Heart left ventricle (tissue), 13 donors: ENCODE measurements around the gene URB2.

Source experiments
- POLR2A ChIP-seq, 2 donors: fragments of 450-650 bp; IDR thresholded peaks; one replicate each; pipeline ENCODE4 v1.6.1; 2017; ENCODE audit warnings: antibody characterized with exemption in 2 of 2, mild to moderate bottlenecking in 2 of 2, moderate library complexity in 2 of 2
- TF ChIP-seq, protein P1 (sequence below), 12 donors: fragments of 200-600 bp; sonication (generic) in 4 of 12; IDR thresholded peaks; one replicate each; pipeline versions ENCODE4 v1.5.0 to v1.8.0; 2018 to 2022; ENCODE audit warnings: antibody characterized with exemption in 12 of 12, mild to moderate bottlenecking in 5 of 12
- donor health status: ischemic (EF 13 %, LVEDD 7.1; RV severe dilation, severe dysfunction).
- donor health status: DM: no; HTN: yes; CAD: no.
- donor health status: DM: no; HTN: no; CAD: no.
- donor health status: ischemic (EF 25% LVEDD 6.9; RV normal size, moderate dysfunction).
- donor health status: ischemic (EF 25% LVEDD 5.7; RV mildly dilated, moderate dysfunction).
- donor health status: ischemic (EF 35%, LVEDD 5.7; RV mildly dilated, moderate dysfunction).
- donor health status: nonischemic (EF 11% LVEDD 7.7; RV severe dilation, severe dysfunction).
- donor health status: DM: yes; HTN: yes; CAD: no.
- donor health status: PGD.
- donor health status: ischemic (EF 29% LVEDD 5.4; RV normal size, mild dysfunction).
- donor health status: nonischemic (EF 23%, LVEDD 6.1; RV moderate dilation, normal function).

DNA sequence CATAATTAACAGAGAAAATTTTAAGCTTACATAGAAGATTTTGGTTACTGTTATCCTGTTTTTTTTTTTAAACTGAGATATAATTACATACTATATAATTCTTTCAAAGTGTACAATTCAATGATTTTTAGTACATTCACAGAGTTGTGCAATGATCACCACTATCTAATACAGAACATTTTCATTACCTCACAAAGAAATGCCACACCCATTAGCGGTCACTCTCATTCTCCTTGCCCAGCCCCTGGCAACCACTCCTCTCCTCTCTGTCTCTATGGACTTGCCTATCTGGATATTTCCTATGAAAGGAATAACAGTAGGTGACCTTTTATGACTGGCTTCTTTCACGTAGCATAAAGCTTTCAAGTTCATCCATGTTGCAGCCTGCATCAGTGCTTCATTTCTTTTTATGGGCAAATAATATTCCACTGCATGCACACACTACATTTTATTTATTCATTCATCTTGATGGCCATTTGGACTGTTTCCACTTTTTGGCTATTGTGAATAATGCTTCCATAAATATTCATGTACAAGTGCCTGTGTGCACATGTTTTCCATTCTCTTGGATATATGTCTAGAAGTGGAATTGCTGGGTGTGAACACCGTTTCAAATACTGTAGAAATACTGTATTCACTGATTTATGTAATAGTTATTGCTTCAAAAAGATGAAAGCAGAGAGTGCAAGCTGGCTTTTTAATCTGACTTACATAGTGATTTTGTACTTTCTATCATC is 26.7 kb upstream of the URB2 start:
- TF ChIP-seq, protein P1, sequence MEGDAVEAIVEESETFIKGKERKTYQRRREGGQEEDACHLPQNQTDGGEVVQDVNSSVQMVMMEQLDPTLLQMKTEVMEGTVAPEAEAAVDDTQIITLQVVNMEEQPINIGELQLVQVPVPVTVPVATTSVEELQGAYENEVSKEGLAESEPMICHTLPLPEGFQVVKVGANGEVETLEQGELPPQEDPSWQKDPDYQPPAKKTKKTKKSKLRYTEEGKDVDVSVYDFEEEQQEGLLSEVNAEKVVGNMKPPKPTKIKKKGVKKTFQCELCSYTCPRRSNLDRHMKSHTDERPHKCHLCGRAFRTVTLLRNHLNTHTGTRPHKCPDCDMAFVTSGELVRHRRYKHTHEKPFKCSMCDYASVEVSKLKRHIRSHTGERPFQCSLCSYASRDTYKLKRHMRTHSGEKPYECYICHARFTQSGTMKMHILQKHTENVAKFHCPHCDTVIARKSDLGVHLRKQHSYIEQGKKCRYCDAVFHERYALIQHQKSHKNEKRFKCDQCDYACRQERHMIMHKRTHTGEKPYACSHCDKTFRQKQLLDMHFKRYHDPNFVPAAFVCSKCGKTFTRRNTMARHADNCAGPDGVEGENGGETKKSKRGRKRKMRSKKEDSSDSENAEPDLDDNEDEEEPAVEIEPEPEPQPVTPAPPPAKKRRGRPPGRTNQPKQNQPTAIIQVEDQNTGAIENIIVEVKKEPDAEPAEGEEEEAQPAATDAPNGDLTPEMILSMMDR (IDR thresholded peaks at IDR 0.05) = no peak
- no peak for TF ChIP-seq POLR2A (IDR thresholded peaks at IDR 0.05)
